ENCODE data around the gene TSPO2. TPM values are rescaled to one million over a fixed set of nuclear protein-coding genes. Genes with fewer than 3 reads are reported as not detected.

The TSPO2 gene
- total RNA-seq, 1 donor from 2014 or later, result not detected

- peaks cover 6% of the 10 kb centered on the region for H3K27me3 Mint-ChIP-seq (ENCODE audit: insufficient read depth, low read depth)
- H3K27me3 ChIP-seq, result no peaks in the 10 kb centered on the region
- no peaks in the 10 kb centered on the region for H3F3A ChIP-seq (ENCODE audit: low read depth)
- H3K9me3 Mint-ChIP-seq, result no peaks in the 10 kb centered on the region
- no peaks in the 10 kb centered on the region for H3K36me3 Mint-ChIP-seq
- H3K4me3 Mint-ChIP-seq, result no peak overlapping the region
- H3K4me2 ChIP-seq, result no peak overlapping the region
- no peaks in the 10 kb centered on the region for H4K20me1 ChIP-seq (ENCODE audit: low read depth)
- no peak overlapping the region for H3K4me3 ChIP-seq
- no peaks in the 10 kb centered on the region for H3K36me3 ChIP-seq
- no peak overlapping the region for H3K27ac ChIP-seq
- H2AFZ ChIP-seq (replicated peaks), result no peak overlapping the region
- no peaks in the 10 kb centered on the region for H3K9me3 ChIP-seq (ENCODE audit: low read depth)
- TF ChIP-seq EZH2 (IDR thresholded peaks at IDR 0.05) (no peak), EZH2phosphoT487 (IDR thresholded peaks at IDR 0.05) (no peak), CTCF (IDR thresholded peaks at IDR 0.05) (no peak)
- no peak for DNase-seq (ENCODE audit: low spot score)
- no peak overlapping the region for H3K9ac ChIP-seq
- no peak overlapping the region for H3K27ac Mint-ChIP-seq
- H3K79me2 ChIP-seq (ENCODE audit: low read depth), result no peaks in the 10 kb centered on the region
- peaks cover 8% of the 10 kb centered on the region for H3K4me1 Mint-ChIP-seq
- H3K4me1 ChIP-seq, result peaks cover 4% of the 10 kb centered on the region
Measured at GRCh38 chr6:41040940-41041536, 1.2 kb upstream of the TSPO2 start.

- no peak for TF ChIP-seq EZH2phosphoT487 (IDR thresholded peaks at IDR 0.05)
- no peak for TF ChIP-seq CTCF (IDR thresholded peaks at IDR 0.05)
- no peak for TF ChIP-seq EZH2 (IDR thresholded peaks at IDR 0.05)
- Histone ChIP-seq H3K9me3 (ENCODE audit: low read depth) (no peaks in the 10 kb centered on the region), H3K4me1 (no peaks in the 10 kb centered on the region), H3K79me2 (ENCODE audit: low read depth) (no peaks in the 10 kb centered on the region), H3K4me2 (no peak overlapping the region), H3K36me3 (no peaks in the 10 kb centered on the region), H4K20me1 (ENCODE audit: low read depth) (no peaks in the 10 kb centered on the region), H3K27me3 (no peaks in the 10 kb centered on the region), H2AFZ (replicated peaks) (no peak overlapping the region), H3K4me3 (no peak overlapping the region), H3K9ac (no peak overlapping the region), H3F3A (ENCODE audit: low read depth) (no peaks in the 10 kb centered on the region), H3K27ac (no peak overlapping the region)
- Mint-ChIP-seq H3K36me3 (no peaks in the 10 kb centered on the region), H3K4me1 (no peaks in the 10 kb centered on the region), H3K27ac (no peak overlapping the region), H3K9me3 (no peaks in the 10 kb centered on the region), H3K27me3 (ENCODE audit: insufficient read depth, low read depth) (peaks cover 7% of the 10 kb centered on the region), H3K4me3 (no peak overlapping the region)
- DNase-seq (ENCODE audit: low spot score), result no peak
Measured at GRCh38 chr6:41043151-41043550, 884 bp downstream of the TSPO2 start.

- DNase-seq (ENCODE audit: low spot score), result no peak
- H3F3A ChIP-seq (ENCODE audit: low read depth), result no peaks in the 10 kb centered on the region
- H3K79me2 ChIP-seq (ENCODE audit: low read depth), result no peaks in the 10 kb centered on the region
- peaks cover 7% of the 10 kb centered on the region for H3K4me1 ChIP-seq
- Mint-ChIP-seq H3K36me3 (no peaks in the 10 kb centered on the region), H3K9me3 (no peaks in the 10 kb centered on the region), H3K4me1 (peaks cover 8% of the 10 kb centered on the region), H3K27me3 (ENCODE audit: insufficient read depth, low read depth) (peaks cover 5% of the 10 kb centered on the region), H3K4me3 (no peak overlapping the region), H3K27ac (no peak overlapping the region)
- H3K4me3 ChIP-seq, result no peak overlapping the region
- no peaks in the 10 kb centered on the region for H3K9me3 ChIP-seq (ENCODE audit: low read depth)
- H3K9ac ChIP-seq, result no peak overlapping the region
- H3K27me3 ChIP-seq, result no peaks in the 10 kb centered on the region
- no peak for TF ChIP-seq CTCF (IDR thresholded peaks at IDR 0.05)
- TF ChIP-seq EZH2phosphoT487 (IDR thresholded peaks at IDR 0.05), result no peak
- no peak for TF ChIP-seq EZH2 (IDR thresholded peaks at IDR 0.05)
- H2AFZ ChIP-seq (replicated peaks), result no peak overlapping the region
- H3K36me3 ChIP-seq, result no peaks in the 10 kb centered on the region
- H4K20me1 ChIP-seq (ENCODE audit: low read depth), result no peaks in the 10 kb centered on the region
- H3K4me2 ChIP-seq, result no peak overlapping the region
- no peak overlapping the region for H3K27ac ChIP-seq
Measured at GRCh38 chr6:41045664-41046063, 3.4 kb downstream of the TSPO2 start.

Data from neural progenitor cell (in vitro differentiated cells).